ENCODE data around the gene XIRP2. TPM values are rescaled to one million over a fixed set of nuclear protein-coding genes. Genes with fewer than 3 reads are reported as not detected.

Gene XIRP2
- total RNA-seq, 1 donor from 2014 or later: not detected

- Mint-ChIP-seq H3K36me3 (ENCODE audit: unreplicated experiment) (no peaks in the 10 kb centered on the region), H3K4me3 (ENCODE audit: unreplicated experiment) (no peak overlapping the region), H3K4me1 (ENCODE audit: low read depth, unreplicated experiment) (no peaks in the 10 kb centered on the region), H3K27me3 (ENCODE audit: unreplicated experiment) (no peaks in the 10 kb centered on the region), H3K27ac (ENCODE audit: unreplicated experiment) (no peak overlapping the region), H3K9me3 (ENCODE audit: unreplicated experiment) (no peaks in the 10 kb centered on the region)
- TF ChIP-seq CTCF (IDR thresholded peaks at IDR 0.05; ENCODE audit: partially characterized antibody, unreplicated experiment): no peak
- no peak for DNase-seq
Observed at GRCh38 chr2:167048829-167049228, 160.5 kb downstream of the XIRP2 start.

GRCh38 chr2:167049659-167050058 lies 161.4 kb downstream of the XIRP2 start:
- no peaks in the 10 kb centered on the region for H3K27me3 Mint-ChIP-seq (ENCODE audit: unreplicated experiment)
- H3K36me3 Mint-ChIP-seq (ENCODE audit: unreplicated experiment): no peaks in the 10 kb centered on the region
- TF ChIP-seq CTCF (IDR thresholded peaks at IDR 0.05; ENCODE audit: partially characterized antibody, unreplicated experiment): no peak
- H3K27ac Mint-ChIP-seq (ENCODE audit: unreplicated experiment): no peak overlapping the region
- no peak for DNase-seq
- no peaks in the 10 kb centered on the region for H3K9me3 Mint-ChIP-seq (ENCODE audit: unreplicated experiment)
- no peak overlapping the region for H3K4me3 Mint-ChIP-seq (ENCODE audit: unreplicated experiment)
- H3K4me1 Mint-ChIP-seq (ENCODE audit: low read depth, unreplicated experiment): no peaks in the 10 kb centered on the region

GRCh38 chr2:167052825-167053224 lies 164.5 kb downstream of the XIRP2 start:
- Mint-ChIP-seq H3K9me3 (ENCODE audit: unreplicated experiment) (no peaks in the 10 kb centered on the region), H3K27me3 (ENCODE audit: unreplicated experiment) (no peaks in the 10 kb centered on the region), H3K36me3 (ENCODE audit: unreplicated experiment) (no peaks in the 10 kb centered on the region), H3K4me3 (ENCODE audit: unreplicated experiment) (no peak overlapping the region), H3K27ac (ENCODE audit: unreplicated experiment) (no peak overlapping the region), H3K4me1 (ENCODE audit: low read depth, unreplicated experiment) (no peaks in the 10 kb centered on the region)
- no peak for DNase-seq
- no peak for TF ChIP-seq CTCF (IDR thresholded peaks at IDR 0.05; ENCODE audit: partially characterized antibody, unreplicated experiment)

- Mint-ChIP-seq H3K9me3 (ENCODE audit: unreplicated experiment) (no peaks in the 10 kb centered on the region), H3K4me3 (ENCODE audit: unreplicated experiment) (no peak overlapping the region), H3K27ac (ENCODE audit: unreplicated experiment) (no peak overlapping the region), H3K36me3 (ENCODE audit: unreplicated experiment) (no peaks in the 10 kb centered on the region), H3K4me1 (ENCODE audit: low read depth, unreplicated experiment) (no peaks in the 10 kb centered on the region), H3K27me3 (ENCODE audit: unreplicated experiment) (no peaks in the 10 kb centered on the region)
- no peak for TF ChIP-seq CTCF (IDR thresholded peaks at IDR 0.05; ENCODE audit: partially characterized antibody, unreplicated experiment)
- DNase-seq: no peak
Observed at GRCh38 chr2:167054881-167055280, 166.6 kb downstream of the XIRP2 start.

- Mint-ChIP-seq H3K36me3 (ENCODE audit: unreplicated experiment) (no peaks in the 10 kb centered on the region), H3K4me3 (ENCODE audit: unreplicated experiment) (no peak overlapping the region), H3K9me3 (ENCODE audit: unreplicated experiment) (no peaks in the 10 kb centered on the region), H3K4me1 (ENCODE audit: low read depth, unreplicated experiment) (no peaks in the 10 kb centered on the region), H3K27ac (ENCODE audit: unreplicated experiment) (no peak overlapping the region), H3K27me3 (ENCODE audit: unreplicated experiment) (no peaks in the 10 kb centered on the region)
- no peak for DNase-seq
- no peak for TF ChIP-seq CTCF (IDR thresholded peaks at IDR 0.05; ENCODE audit: partially characterized antibody, unreplicated experiment)
Observed at GRCh38 chr2:167057446-167057845, 169.2 kb downstream of the XIRP2 start.
